K562 treated with DMSO at 1 percent for 12 hours (cell line): ENCODE results near the gene ZDHHC5. TPM values are rescaled to one million over a fixed set of nuclear protein-coding genes. Genes with fewer than 3 reads are reported as not detected.

ENCODE experiments used
- total RNA-seq: library from RNA; unstranded; fragments of 300-600 nt; gene quantifications from 2 replicates; pipeline ENCODE4 v1.2.3, GENCODE V29; 2022; ENCODE audit not compliant: insufficient read depth

The ZDHHC5 gene
- total RNA-seq: 16.0 and 39.7 TPM in 2 replicates

GRCh38 chr11:57667736-57668433 lies at the start of gene ZDHHC5:
Gene ZDHHC5, plus strand, starts transcription at chr11:57668114. Its CDS starts 4,977 bp downstream, at chr11:57673091.

DNA sequence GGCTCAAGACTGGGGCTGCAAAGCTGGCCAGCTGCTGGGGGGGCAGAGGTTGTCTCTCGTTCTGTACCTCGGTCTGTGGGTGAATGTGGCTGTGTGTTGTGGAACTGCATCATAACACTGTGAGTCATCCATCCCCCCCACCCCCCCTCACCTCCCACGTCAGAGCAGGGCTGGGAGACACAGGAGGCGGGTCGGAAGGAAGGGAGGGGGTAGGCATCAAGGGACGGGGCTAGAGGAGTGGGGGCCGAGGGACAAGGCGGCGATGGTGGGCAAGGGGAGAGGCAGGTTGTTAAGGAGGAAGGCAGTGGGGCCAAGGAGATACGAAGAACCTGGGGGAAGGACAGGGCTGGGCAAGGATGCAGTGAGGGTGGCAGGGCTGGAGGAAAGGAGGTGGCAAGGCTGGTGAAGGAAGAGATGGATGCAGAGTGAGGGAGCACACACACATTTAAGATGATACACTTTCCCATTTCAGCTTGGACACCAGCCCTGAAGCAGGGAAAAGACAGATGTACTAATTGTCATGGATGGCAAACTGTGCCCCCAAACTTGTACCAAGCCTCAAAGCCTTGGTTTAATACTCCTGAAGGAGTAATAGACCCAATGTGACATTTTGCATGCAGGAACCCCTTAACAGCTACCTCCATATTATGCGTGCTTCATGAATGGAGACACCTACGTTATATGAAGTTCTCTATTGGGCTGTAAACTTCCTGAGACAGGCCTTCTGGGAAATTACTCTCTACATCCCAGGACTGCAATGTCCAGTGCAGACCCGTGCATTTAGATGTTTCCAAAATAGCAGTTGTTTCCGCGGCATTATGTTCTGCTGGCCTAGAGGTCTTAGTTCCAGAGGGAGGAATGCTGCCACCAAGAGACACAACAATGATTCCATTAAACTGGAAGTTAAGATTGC lies 17.8 kb upstream of the ZDHHC5 start, which contains the start of gene YPEL4:
Gene YPEL4 (minus strand): TSS at position 87 of the 913 bp plus-strand sequence. CDS start 2,805 bp downstream, outside the sequence.

GRCh38 chr11:57657194-57658022 lies 10.5 kb upstream of the ZDHHC5 start, which contains the start of gene CLP1:
Gene CLP1, plus strand, starts transcription at chr11:57657762. Its CDS starts 1,715 bp downstream, at chr11:57659477.

DNA sequence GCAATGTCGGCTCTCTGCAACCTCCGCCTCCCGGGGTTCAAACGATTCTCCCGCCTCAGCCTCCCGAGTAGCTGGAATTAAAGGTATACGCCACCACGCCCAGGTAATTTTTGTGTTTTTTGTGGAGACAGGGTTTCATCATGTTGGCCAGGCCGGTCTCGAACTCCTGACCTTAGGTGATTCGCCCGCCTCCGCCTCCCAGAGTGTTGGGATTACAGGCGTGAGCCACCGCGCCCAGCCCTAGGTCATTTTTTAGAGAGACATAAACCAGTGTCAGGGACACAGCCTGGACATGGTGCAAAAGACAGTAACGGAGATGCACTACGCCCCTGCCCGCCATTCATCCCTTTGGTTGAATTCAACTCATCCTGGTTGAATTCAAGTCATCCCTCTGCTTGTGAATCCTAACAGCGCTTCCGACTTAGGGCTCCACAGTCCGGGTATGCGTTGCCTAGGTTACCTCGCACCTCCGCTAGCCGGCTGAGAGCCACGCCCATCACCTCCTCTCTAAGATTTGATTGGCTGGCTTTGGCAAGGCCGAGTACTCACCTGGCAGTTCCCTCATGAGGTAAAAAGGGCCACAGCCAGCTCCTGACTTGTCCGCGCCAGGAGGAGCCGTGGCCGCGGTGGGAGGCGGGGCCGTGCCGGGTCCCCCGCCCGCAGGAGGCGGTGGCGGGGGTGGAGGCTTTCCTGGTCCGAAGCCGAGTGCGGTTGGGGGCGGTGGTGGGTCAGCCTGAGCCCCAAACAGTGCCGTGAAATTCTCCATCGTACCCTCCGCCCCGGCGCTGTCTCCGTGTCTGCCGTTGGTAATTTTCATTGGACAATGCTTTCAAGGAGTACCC lies 43.7 kb downstream of the ZDHHC5 start, which contains the start of gene MED19:
Gene MED19 (minus strand): TSS at position 802 of the 842 bp plus-strand sequence. CDS start 36 bp downstream, at position 766.

GRCh38 chr11:57712256-57713150 lies 44.6 kb downstream of the ZDHHC5 start, which contains the start of gene TMX2:
Gene TMX2, plus strand, starts transcription at chr11:57712593. Its CDS starts 26 bp downstream, at chr11:57712619.

DNA sequence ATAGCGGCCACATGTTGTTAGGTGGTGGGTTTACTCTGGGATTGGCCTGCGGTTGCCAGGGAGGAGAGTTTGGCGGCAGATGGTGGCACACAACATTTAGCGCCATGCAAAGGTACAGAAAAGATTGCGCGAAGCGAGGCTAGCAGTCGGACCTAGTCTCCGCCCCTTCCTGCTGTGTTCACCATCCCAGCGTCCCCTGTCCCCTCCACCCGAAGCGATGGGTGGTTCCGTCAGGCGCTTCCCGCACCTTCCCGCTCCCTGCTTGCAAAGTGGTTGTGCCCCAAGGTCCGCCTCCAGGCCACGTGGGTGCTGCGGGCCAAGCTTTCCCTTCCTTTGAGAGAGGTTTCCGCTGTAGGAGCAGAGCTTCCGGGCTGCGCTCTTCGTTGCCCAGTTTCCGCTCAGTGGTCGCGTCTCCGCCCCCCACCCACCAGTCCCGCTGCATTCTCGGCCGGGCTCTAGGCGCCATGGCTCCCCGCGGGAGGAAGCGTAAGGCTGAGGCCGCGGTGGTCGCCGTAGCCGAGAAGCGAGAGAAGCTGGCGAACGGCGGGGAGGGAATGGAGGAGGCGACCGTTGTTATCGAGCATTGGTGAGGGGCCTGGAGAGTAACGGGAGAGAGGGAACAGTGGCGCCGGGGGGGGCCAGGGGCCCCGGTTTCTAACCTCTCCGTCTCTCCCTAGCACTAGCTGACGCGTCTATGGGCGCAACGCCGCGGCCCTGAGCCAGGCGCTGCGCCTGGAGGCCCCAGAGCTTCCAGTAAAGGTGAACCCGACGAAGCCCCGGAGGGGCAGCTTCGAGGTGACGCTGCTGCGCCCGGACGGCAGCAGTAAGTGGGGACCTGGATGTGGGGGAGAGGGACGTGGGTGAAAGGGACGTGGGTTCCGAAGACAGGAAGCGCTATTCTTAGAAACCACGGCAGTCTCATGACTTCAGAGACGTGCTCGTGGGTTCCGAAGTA lies 73.5 kb downstream of the ZDHHC5 start, which contains the start of gene SELENOH:
Gene SELENOH (plus strand): TSS at position 360 of the 955 bp plus-strand sequence. CDS start 105 bp downstream, at position 465.

Other genes starting within 250 kb of the ZDHHC5 start
- gene SLC43A3, start 241.0 kb upstream of the ZDHHC5 start, total RNA-seq: 65.5 and 138 TPM in 2 replicates
- 6.4 and 6.8 TPM in 2 replicates for gene RTN4RL2, start 207.6 kb upstream of the ZDHHC5 start, total RNA-seq
- 60.4 and 87.0 TPM in 2 replicates for gene SLC43A1, start 152.4 kb upstream of the ZDHHC5 start, total RNA-seq
- 40.3 and 58.1 TPM in 2 replicates for gene TIMM10, start 137.4 kb upstream of the ZDHHC5 start, total RNA-seq
- gene SMTNL1, start 130.5 kb upstream of the ZDHHC5 start, total RNA-seq: 1.1 TPM in 1 of 2 replicates, not detected in the other
- gene UBE2L6, start 100.4 kb upstream of the ZDHHC5 start, total RNA-seq: 84.8 and 114 TPM in 2 replicates
- gene SERPING1, start 70.4 kb upstream of the ZDHHC5 start, total RNA-seq: 0.51 and 1.3 TPM in 2 replicates
- gene YPEL4, start 18.2 kb upstream of the ZDHHC5 start, total RNA-seq: 2.2 and 2.5 TPM in 2 replicates
- 19.8 and 22.4 TPM in 2 replicates for gene CLP1, start 10.4 kb upstream of the ZDHHC5 start, total RNA-seq
- gene MED19, start 44.1 kb downstream of the ZDHHC5 start, total RNA-seq: 25.1 and 26.8 TPM in 2 replicates
- 79.3 and 120 TPM in 2 replicates for gene TMX2, start 44.5 kb downstream of the ZDHHC5 start, total RNA-seq
- gene SELENOH, start 73.4 kb downstream of the ZDHHC5 start, total RNA-seq: 211 and 362 TPM in 2 replicates
- gene BTBD18, start 83.7 kb downstream of the ZDHHC5 start, total RNA-seq: not detected in 2 replicates
- 18.7 and 65.0 TPM in 2 replicates for gene CTNND1, start 93.7 kb downstream of the ZDHHC5 start, total RNA-seq